Endodermal cell (in vitro differentiated cells): ENCODE data around the gene PER2. TPM values are rescaled to one million over a fixed set of nuclear protein-coding genes. Genes with fewer than 3 reads are reported as not detected.

Source experiments
- DNase-seq: peaks from one replicate; pipeline ENCODE4 v3.0.0-alpha.2; 2017
- H3K27ac ChIP-seq: 2 replicates; pipeline ENCODE4 v1.5.1; 2013; ENCODE audit warnings: mild to moderate bottlenecking, low read depth, low read length, moderate library complexity
- H3K27me3 ChIP-seq: 2 replicates; pipeline ENCODE4 v1.6.1; 2013; ENCODE audit warnings: mild to moderate bottlenecking, low read length, moderate library complexity; ENCODE audit not compliant: insufficient read depth, control insufficient read depth, poor library complexity, severe bottlenecking
- H3K36me3 ChIP-seq: 2 replicates; pipeline ENCODE4 v1.7.0; 2013; ENCODE audit warnings: mild to moderate bottlenecking, low read length, moderate library complexity; ENCODE audit not compliant: control insufficient read depth, insufficient read depth
- H3K4me1 ChIP-seq: one replicate; pipeline ENCODE4 v1.7.0; 2013; ENCODE audit warnings: low read length; ENCODE audit not compliant: control insufficient read depth, insufficient read depth
- H3K4me3 ChIP-seq: 2 replicates; pipeline ENCODE4 v1.5.1; 2013; ENCODE audit warnings: mild to moderate bottlenecking, low read length, moderate library complexity
- H3K9ac ChIP-seq: 2 replicates; pipeline ENCODE4 v1.6.1; 2013; ENCODE audit warnings: mild to moderate bottlenecking, low read length, moderate library complexity; ENCODE audit not compliant: poor library complexity, severe bottlenecking; ENCODE audit errors: extremely low read depth
- H3K9me3 ChIP-seq: 2 replicates; pipeline ENCODE4 v1.6.1; 2013; ENCODE audit warnings: mild to moderate bottlenecking, low read length, moderate library complexity; ENCODE audit not compliant: control insufficient read depth
- H3K27ac Mint-ChIP-seq: 2 replicates; pipeline ENCODE4 v1.8.0; 2020; ENCODE audit warnings: mixed read lengths
- H3K27me3 Mint-ChIP-seq: 2 replicates; pipeline ENCODE4 v1.8.0; 2021; ENCODE audit warnings: mild to moderate bottlenecking, mixed read lengths; ENCODE audit not compliant: insufficient read depth
- H3K36me3 Mint-ChIP-seq: 2 replicates; pipeline ENCODE4 v1.8.0; 2020; ENCODE audit warnings: low read depth, mixed read lengths
- H3K4me1 Mint-ChIP-seq: 2 replicates; pipeline ENCODE4 v1.8.0; 2020; ENCODE audit warnings: mixed read lengths
- H3K4me3 Mint-ChIP-seq: 2 replicates; pipeline ENCODE4 v1.8.0; 2020; ENCODE audit warnings: mild to moderate bottlenecking, moderate library complexity, mixed read lengths
- H3K9me3 Mint-ChIP-seq: 2 replicates; pipeline ENCODE4 v1.8.0; 2020; ENCODE audit warnings: mild to moderate bottlenecking, mixed read lengths
- CTCF ChIP-seq: fragments of 200-600 bp; sonication (generic); conservative IDR thresholded peaks from 2 replicates; pipeline ENCODE4 v1.5.0; 2021; ENCODE audit warnings: antibody characterized with exemption, mild to moderate bottlenecking
- WGBS, 2 experiments: methylation state at CpG; one replicate each; pipeline versions ENCODE4 v1.1.5 to v1.1.7; 2013; ENCODE audit warnings: missing lambda C conversion rate in 2 of 2, mixed read lengths in 1 of 2; ENCODE audit not compliant: insufficient coverage in 1 of 2, insufficient read length in 1 of 2; 5-methylcytosine and 5-hydroxymethylcytosine counted together
- total RNA-seq, 2 donors: library from RNA; stranded (reverse); fragmentation: NEBNext Ultra II Directional in 1 of 2; extraction: Animal tissue kit (Norgen Biotek cat#: 25700) in 1 of 2; gene quantifications; 2 replicates in 1 of 2; 3 replicates in 1 of 2; pipeline ENCODE4 v1.2.1, GENCODE V29; 2021

PER2 gene
- total RNA-seq, 2 donors from 2014 or later: 9.7 to 13.5 TPM

- no peak for TF ChIP-seq CTCF
- Histone ChIP-seq H3K9me3 (no peaks in the 10 kb centered on the region), H3K27ac (no peak overlapping the region), H3K4me1 (peaks cover 18% of the 10 kb centered on the region), H3K4me3 (no peak overlapping the region), H3K36me3 (no peaks in the 10 kb centered on the region), H3K9ac (no peak overlapping the region), H3K27me3 (no peaks in the 10 kb centered on the region)
- H3K27ac Mint-ChIP-seq: no peak overlapping the region
- WGBS, 2 experiments: 87 to 92% methylated on average over 8 to 9 of the region's 9 CpGs
- DNase-seq: no peak
- peaks cover 31% of the 10 kb centered on the region for H3K4me1 Mint-ChIP-seq
- H3K27me3 Mint-ChIP-seq: peaks cover 9% of the 10 kb centered on the region
- no peak overlapping the region for H3K4me3 Mint-ChIP-seq
- H3K9me3 Mint-ChIP-seq: no peaks in the 10 kb centered on the region
- no peaks in the 10 kb centered on the region for H3K36me3 Mint-ChIP-seq
These were observed 5.6 kb upstream of the PER2 start for GRCh38 chr2:238294046-238294392.

DNA sequence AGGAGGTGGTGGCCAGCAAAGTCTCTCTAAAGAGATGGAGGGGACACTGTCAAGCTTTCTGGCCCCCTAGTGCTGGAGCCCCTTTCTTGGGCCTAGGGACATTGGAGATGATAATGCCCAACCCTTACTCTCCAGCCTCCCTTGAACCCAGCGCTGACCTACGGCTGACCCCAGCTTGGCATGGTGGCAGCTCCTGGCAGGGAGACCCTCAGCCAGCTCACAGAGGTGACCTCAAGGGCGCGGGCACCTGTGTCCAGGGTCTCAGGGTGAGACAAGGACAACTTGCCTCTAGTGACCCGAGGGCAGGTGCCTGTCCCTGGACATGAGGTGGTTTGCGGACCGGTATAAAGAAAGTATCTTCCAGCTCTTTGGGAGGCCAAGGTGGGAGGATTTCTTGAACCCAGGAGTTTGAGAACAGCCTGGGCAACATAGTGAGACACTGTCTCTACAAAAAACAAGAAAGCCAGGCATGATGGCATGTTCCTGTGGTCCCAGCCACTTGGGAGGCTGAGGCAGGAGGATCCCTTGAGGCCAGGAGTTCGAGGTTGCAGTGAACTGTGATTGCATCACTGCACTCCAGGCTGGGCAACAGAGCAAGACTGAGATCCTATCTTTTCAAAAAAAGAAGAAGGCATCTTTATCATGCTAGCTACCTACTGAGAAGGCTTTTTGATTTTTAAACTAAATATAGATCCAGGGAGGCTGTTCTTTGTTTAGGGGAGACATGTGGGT lies 3.3 kb upstream of the PER2 start:
- Histone ChIP-seq H3K36me3 (no peaks in the 10 kb centered on the region), H3K4me3 (no peak overlapping the region), H3K27me3 (no peaks in the 10 kb centered on the region), H3K9me3 (no peaks in the 10 kb centered on the region), H3K4me1 (peaks cover 24% of the 10 kb centered on the region), H3K9ac (no peak overlapping the region), H3K27ac (no peak overlapping the region)
- H3K36me3 Mint-ChIP-seq: no peaks in the 10 kb centered on the region
- no peaks in the 10 kb centered on the region for H3K9me3 Mint-ChIP-seq
- H3K4me3 Mint-ChIP-seq: no peak overlapping the region
- 94 to 98% methylated on average over 7 to 8 of the region's 8 CpGs for WGBS, 2 experiments
- peaks cover 9% of the 10 kb centered on the region for H3K27me3 Mint-ChIP-seq
- no peak for DNase-seq
- TF ChIP-seq CTCF: no peak
- H3K27ac Mint-ChIP-seq: no peak overlapping the region
- peaks cover 34% of the 10 kb centered on the region for H3K4me1 Mint-ChIP-seq

- DNase-seq: peak; percentile 73
- TF ChIP-seq CTCF: no peak
- H3K9me3 ChIP-seq: no peaks in the 10 kb centered on the region
- peaks cover 42% of the 10 kb centered on the region for H3K4me1 Mint-ChIP-seq
- H3K36me3 Mint-ChIP-seq: no peaks in the 10 kb centered on the region
- H3K4me1 ChIP-seq: peaks cover 32% of the 10 kb centered on the region
- H3K9ac ChIP-seq: peak overlapping the region; percentile 62
- peak overlapping the region; percentile 72 for H3K4me3 Mint-ChIP-seq
- H3K4me3 ChIP-seq: peak overlapping the region; percentile 82
- H3K36me3 ChIP-seq: no peaks in the 10 kb centered on the region
- H3K27ac Mint-ChIP-seq: peak overlapping the region; percentile 89
- H3K27ac ChIP-seq: no peak overlapping the region
- 91 to 94% methylated on average over 3 to 5 of the region's 5 CpGs for WGBS, 2 experiments
- no peaks in the 10 kb centered on the region for H3K27me3 ChIP-seq
- H3K9me3 Mint-ChIP-seq: no peaks in the 10 kb centered on the region
- peaks cover 9% of the 10 kb centered on the region for H3K27me3 Mint-ChIP-seq
These were observed 2.5 kb upstream of the PER2 start for GRCh38 chr2:238290715-238291549.
